PC-9 (cell line): ENCODE measurements around the gene ANKS1B.

ENCODE experiments used
- CTCF ChIP-seq: fragments of 200-600 bp; sonication (generic); conservative IDR thresholded peaks from 2 replicates; pipeline ENCODE4 v1.6.1; 2017; ENCODE audit warnings: mixed run types, antibody characterized with exemption, mild to moderate bottlenecking, moderate library complexity
- EZH2 ChIP-seq: fragments of 200-600 bp; sonication (generic); IDR thresholded peaks from 2 replicates; pipeline ENCODE4 v1.8.0; 2017; ENCODE audit warnings: antibody characterized with exemption, low read depth

GRCh38 chr12:98903875-98904274, 1080.9 kb downstream of the ANKS1B start:
- TF ChIP-seq CTCF (no peak), EZH2 (no peak)
